Activated CD4-positive, alpha-beta T cell treated with anti-CD3 and anti-CD28 coated beads, Interleukin-2, amount 10 ng/mL, durations not matched to agents 24 days and 14 days (primary cell): Measurements from ENCODE around the gene PRAMEF7. TPM values are rescaled to one million over a fixed set of nuclear protein-coding genes. Genes with fewer than 3 reads are reported as not detected.
"Not testable (repeated sequence)": the region's sequence is repeated elsewhere in the genome, so short reads cannot be mapped to it uniquely, and the experiment has no call there.

Experiments
- DNase-seq: peaks from one replicate; pipeline ENCODE4 v3.0.0; 2022
- H3K27ac Mint-ChIP-seq: one replicate; pipeline ENCODE4 v1.8.0; 2022; ENCODE audit warnings: mild to moderate bottlenecking, mixed read lengths
- H3K27me3 Mint-ChIP-seq: one replicate; pipeline ENCODE4 v1.8.0; 2022; ENCODE audit warnings: mixed read lengths
- H3K36me3 Mint-ChIP-seq: one replicate; pipeline ENCODE4 v1.8.0; 2022; ENCODE audit warnings: low read depth, mild to moderate bottlenecking, mixed read lengths
- H3K4me1 Mint-ChIP-seq: one replicate; pipeline ENCODE4 v1.8.0; 2021; ENCODE audit warnings: mixed read lengths
- H3K4me3 Mint-ChIP-seq: one replicate; pipeline ENCODE4 v1.8.0; 2022; ENCODE audit warnings: mild to moderate bottlenecking, moderate library complexity, mixed read lengths
- H3K9me3 Mint-ChIP-seq: one replicate; pipeline ENCODE4 v1.8.0; 2021; ENCODE audit warnings: mixed read lengths
- intact Hi-C: fragments of 100-400 bp; cut with micrococcal nuclease; formaldehyde crosslinking; loops from one replicate; pipeline ENCODE4 v1.15.1; 2023
- total RNA-seq: library from RNA; stranded (reverse); gene quantifications from 2 replicates; pipeline ENCODE4 v1.2.3, GENCODE V29; 2022

PRAMEF7 gene
- not detected in 2 replicates for total RNA-seq

- H3K27ac Mint-ChIP-seq, H3K4me3 Mint-ChIP-seq, H3K27me3 Mint-ChIP-seq, DNase-seq, H3K9me3 Mint-ChIP-seq, intact Hi-C loops, H3K36me3 Mint-ChIP-seq, H3K4me1 Mint-ChIP-seq: not testable (repeated sequence)
Measured at GRCh38 chr1:12916310-12916709, at the start of gene PRAMEF7. Gene PRAMEF7 (plus strand): TSS chr1:12916610. CDS start chr1:12917693, 1,083 bp downstream.

- H3K27ac Mint-ChIP-seq, DNase-seq, H3K27me3 Mint-ChIP-seq, H3K36me3 Mint-ChIP-seq, intact Hi-C loops, H3K4me1 Mint-ChIP-seq, H3K9me3 Mint-ChIP-seq, H3K4me3 Mint-ChIP-seq: not testable (repeated sequence)
Measured at GRCh38 chr1:12878453-12878852, 38.0 kb upstream of the PRAMEF7 start.

GRCh38 chr1:12886101-12886500 lies 30.3 kb upstream of the PRAMEF7 start, which contains the start of gene PRAMEF4:
Gene PRAMEF4 (minus strand): TSS chr1:12886201. CDS start chr1:12883394, 2,807 bp downstream.
- H3K9me3 Mint-ChIP-seq, DNase-seq, H3K27ac Mint-ChIP-seq, H3K4me3 Mint-ChIP-seq, H3K4me1 Mint-ChIP-seq, H3K27me3 Mint-ChIP-seq, H3K36me3 Mint-ChIP-seq, intact Hi-C loops: not testable (repeated sequence)

DNA sequence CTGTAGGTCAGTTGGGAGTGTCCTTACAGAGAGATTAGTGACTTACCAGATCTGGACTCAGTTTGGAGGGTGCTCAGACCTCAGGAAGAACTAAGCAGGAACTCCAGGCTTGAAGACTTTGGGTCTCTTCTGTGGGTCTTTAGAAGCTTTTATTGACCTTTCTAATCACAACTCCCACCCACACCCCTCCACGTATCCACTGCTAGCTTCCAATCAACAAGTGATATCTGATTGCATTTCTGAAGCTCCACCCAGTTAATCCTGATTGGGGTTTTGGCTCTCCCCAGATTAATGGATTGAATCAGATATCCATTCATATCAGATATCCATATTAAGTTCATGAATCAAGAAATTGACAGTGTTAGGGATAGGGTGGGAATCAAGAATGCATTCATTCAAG lies 18.2 kb upstream of the PRAMEF7 start, which contains the start of gene PRAMEF10:
TSS of gene PRAMEF10 (minus strand) at position 101 of the 400 bp plus-strand sequence. CDS start 2,423 bp downstream, outside the sequence.
- DNase-seq, H3K4me3 Mint-ChIP-seq, H3K27me3 Mint-ChIP-seq, H3K4me1 Mint-ChIP-seq, H3K27ac Mint-ChIP-seq, H3K36me3 Mint-ChIP-seq, intact Hi-C loops, H3K9me3 Mint-ChIP-seq: not testable (repeated sequence)

GRCh38 chr1:12899186-12899585 lies 17.2 kb upstream of the PRAMEF7 start:
- intact Hi-C loops, DNase-seq, H3K27ac Mint-ChIP-seq, H3K4me3 Mint-ChIP-seq, H3K36me3 Mint-ChIP-seq, H3K4me1 Mint-ChIP-seq, H3K27me3 Mint-ChIP-seq, H3K9me3 Mint-ChIP-seq: not testable (repeated sequence)

DNA sequence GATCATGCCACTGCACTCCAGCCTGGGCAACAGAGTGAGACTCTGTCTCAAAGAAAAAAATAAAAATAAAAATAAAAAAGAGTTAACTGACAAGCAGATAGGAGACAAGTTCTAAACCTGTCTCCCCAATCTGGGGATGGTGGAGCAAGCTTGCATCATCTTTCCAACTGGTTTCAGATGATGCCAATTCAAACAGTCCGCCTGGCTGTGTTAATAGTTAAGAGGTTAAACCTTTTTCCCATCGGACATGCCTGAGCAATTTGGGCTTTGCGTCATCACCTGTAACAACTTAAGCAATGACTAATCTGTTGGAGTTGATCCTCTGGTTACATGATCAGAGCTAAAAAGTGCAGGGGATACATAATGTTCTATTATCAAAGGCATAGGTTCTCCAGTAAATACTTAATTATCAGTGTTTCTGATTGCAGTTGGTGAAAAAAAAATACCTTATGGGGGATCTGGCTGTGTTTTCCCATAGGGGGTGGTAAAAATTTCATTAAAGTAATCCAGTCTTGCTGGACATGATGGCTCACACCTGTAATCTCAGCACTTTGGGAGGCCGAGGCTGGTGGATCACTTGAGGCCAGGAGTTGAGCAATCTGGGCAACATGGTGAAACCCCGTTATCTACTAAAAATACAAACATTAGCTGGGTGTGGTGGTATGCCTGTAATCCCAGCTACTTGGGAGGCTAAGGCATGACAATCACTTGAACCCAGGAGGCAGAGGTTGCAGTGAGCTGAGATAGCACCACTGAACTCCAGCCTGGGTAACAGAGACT lies 12.4 kb upstream of the PRAMEF7 start:
- H3K27ac Mint-ChIP-seq, intact Hi-C loops, H3K27me3 Mint-ChIP-seq, DNase-seq, H3K4me1 Mint-ChIP-seq, H3K9me3 Mint-ChIP-seq, H3K36me3 Mint-ChIP-seq, H3K4me3 Mint-ChIP-seq: not testable (repeated sequence)

GRCh38 chr1:12921749-12922148 lies 5.3 kb downstream of the PRAMEF7 start:
- H3K27ac Mint-ChIP-seq, H3K4me3 Mint-ChIP-seq, DNase-seq, H3K36me3 Mint-ChIP-seq, H3K27me3 Mint-ChIP-seq, intact Hi-C loops, H3K9me3 Mint-ChIP-seq, H3K4me1 Mint-ChIP-seq: not testable (repeated sequence)

- H3K4me3 Mint-ChIP-seq, intact Hi-C loops, H3K27me3 Mint-ChIP-seq, H3K27ac Mint-ChIP-seq, DNase-seq, H3K4me1 Mint-ChIP-seq, H3K36me3 Mint-ChIP-seq, H3K9me3 Mint-ChIP-seq: not testable (repeated sequence)
Measured at GRCh38 chr1:12924368-12924767, 8.0 kb downstream of the PRAMEF7 start.

GRCh38 chr1:12947480-12947879 lies 31.1 kb downstream of the PRAMEF7 start, which contains the start of gene PRAMEF6:
Gene PRAMEF6 (minus strand): TSS chr1:12947580. CDS start chr1:12942518, 5,062 bp downstream.
- H3K27me3 Mint-ChIP-seq, H3K36me3 Mint-ChIP-seq, H3K9me3 Mint-ChIP-seq, H3K27ac Mint-ChIP-seq, H3K4me1 Mint-ChIP-seq, H3K4me3 Mint-ChIP-seq, intact Hi-C loops, DNase-seq: not testable (repeated sequence)

Other genes with a start within 250 kb of the PRAMEF7 start
- gene AADACL3, start 200.5 kb upstream of the PRAMEF7 start, total RNA-seq: not detected in 2 replicates
- not detected in 2 replicates for gene CFAP107, start 170.4 kb upstream of the PRAMEF7 start, total RNA-seq
- not detected in 2 replicates for gene PRAMEF12, start 142.9 kb upstream of the PRAMEF7 start, total RNA-seq
- gene PRAMEF1, start 125.2 kb upstream of the PRAMEF7 start, total RNA-seq: not detected in 2 replicates
- gene PRAMEF11, start 85.2 kb upstream of the PRAMEF7 start, total RNA-seq: not detected in 2 replicates
- not detected in 2 replicates for gene HNRNPCL1, start 67.9 kb upstream of the PRAMEF7 start, total RNA-seq
- not detected in 2 replicates for gene PRAMEF2, start 59.5 kb upstream of the PRAMEF7 start, total RNA-seq
- gene PRAMEF4, start 30.4 kb upstream of the PRAMEF7 start, total RNA-seq: not detected in 2 replicates
- gene PRAMEF10, start 18.3 kb upstream of the PRAMEF7 start, total RNA-seq: not detected in 2 replicates
- not detected in 2 replicates for gene PRAMEF6, start 31.0 kb downstream of the PRAMEF7 start, total RNA-seq
- not detected in 2 replicates for gene PRAMEF27, start 140.0 kb downstream of the PRAMEF7 start, total RNA-seq
- gene HNRNPCL3, start 144.2 kb downstream of the PRAMEF7 start, total RNA-seq: not detected in 2 replicates
- gene PRAMEF25, start 154.2 kb downstream of the PRAMEF7 start, total RNA-seq: not detected in 2 replicates
- not detected in 2 replicates for gene HNRNPCL2, start 200.2 kb downstream of the PRAMEF7 start, total RNA-seq
- not detected in 2 replicates for gene PRAMEF26, start 239.4 kb downstream of the PRAMEF7 start, total RNA-seq
- gene HNRNPCL4, start 249.0 kb downstream of the PRAMEF7 start, total RNA-seq: not detected in 2 replicates